HepG2 (cell line): ENCODE data around the gene ENGASE. TPM values are rescaled to one million over a fixed set of nuclear protein-coding genes. Genes with fewer than 3 reads are reported as not detected.

Experiments used
- ATAC-seq: fragments of 200-7000 bp; cut with Tn5 transposase; 3 replicates; pipeline ENCODE4 v1.9.1; 2020; ENCODE audit warnings: mild to moderate bottlenecking, moderate library complexity
- BruUV-seq: library from RNA; stranded (reverse); fragments of 400-500 nt; replicated peaks from 2 replicates; lab custom pipeline; 2021; lab: Mats Ljungman, UMichigan
- CTCF ChIA-PET: fragments of 300-600 bp; formaldehyde crosslinking; extraction: SDS; loops from one replicate; lab custom pipeline; 2021; ENCODE audit warnings: low total read pairs, inconsistent platforms, low intra/inter-chr PET ratio; lab: Yijun Ruan, JAX
- POLR2A ChIA-PET: fragments of 350-600 bp; sonication (Branson Sonifier 250); formaldehyde crosslinking; loops from one replicate; lab custom pipeline; 2020; ENCODE audit warnings: antibody characterized with exemption, inconsistent platforms; lab: Yijun Ruan, JAX
- DNase-seq: peaks from one replicate; pipeline ENCODE4 v3.0.0-alpha.2; 2015; ENCODE audit warnings: low spot score
- FAIRE-seq: peaks from 3 replicates; lab custom pipeline; 2011; peaks lifted over from hg19 to GRCh38; lab: Jason Lieb, UNC
- H2AFZ ChIP-seq: one replicate; pipeline ENCODE4 v1.6.1; 2011; ENCODE audit warnings: low read length, inconsistent platforms
- H3K27ac ChIP-seq: fragments of 300-600 bp; 3 replicates; pipeline ENCODE4 v1.8.0; 2011; ENCODE audit warnings: mixed run types, mild to moderate bottlenecking, mixed read lengths, low read length, inconsistent platforms; ENCODE audit not compliant: insufficient read depth; ENCODE audit errors: extremely low read length
- H3K27me3 ChIP-seq, 2 experiments: fragments of 200-600 bp in 1 of 2; 2 replicates in 1 of 2; 3 replicates in 1 of 2; pipeline versions ENCODE4 v1.6.0 to v1.8.0; 2011; ENCODE audit warnings: low read length in 2 of 2, mild to moderate bottlenecking in 2 of 2, moderate library complexity in 2 of 2, inconsistent platforms in 1 of 2; ENCODE audit not compliant: insufficient read depth in 2 of 2, control insufficient read depth in 1 of 2
- H3K36me3 ChIP-seq, 2 experiments: fragments of 200-600 bp in 1 of 2; replicated peaks in 1 of 2; 2 replicates in 1 of 2; 3 replicates in 1 of 2; pipeline versions ENCODE4 v1.5.1 to v1.8.0; 2011; ENCODE audit warnings: low read length in 2 of 2, inconsistent platforms in 1 of 2; ENCODE audit not compliant: insufficient read depth in 2 of 2, control insufficient read depth in 1 of 2
- H3K4me1 ChIP-seq: 2 replicates; pipeline ENCODE4 v1.5.1; 2012; ENCODE audit warnings: low read length, inconsistent platforms; ENCODE audit not compliant: insufficient read depth
- H3K4me2 ChIP-seq: 2 replicates; pipeline ENCODE4 v1.6.0; 2011; ENCODE audit warnings: low read depth, low read length, inconsistent platforms
- H3K4me3 ChIP-seq, 3 experiments: fragments of 200-600 bp in 1 of 3; sonication (generic), shearing (Covaris generic) in 1 of 3; replicated peaks in 1 of 3; 2 replicates each; pipeline ENCODE4 v1.5.1; 2011 to 2016; ENCODE audit warnings: low read length in 3 of 3, inconsistent platforms in 2 of 3, low read depth in 2 of 3, mild to moderate bottlenecking in 2 of 3, control low read depth in 1 of 3, mixed read lengths in 1 of 3; ENCODE audit not compliant: insufficient read depth in 1 of 3
- H3K79me2 ChIP-seq: one replicate; pipeline ENCODE4 v1.6.1; 2011; ENCODE audit warnings: low read length, inconsistent platforms; ENCODE audit not compliant: insufficient read depth
- H3K9ac ChIP-seq: 2 replicates; pipeline ENCODE4 v1.6.0; 2011; ENCODE audit warnings: mild to moderate bottlenecking, low read depth, low read length, inconsistent platforms; ENCODE audit not compliant: insufficient read depth
- H3K9me3 ChIP-seq: 2 replicates; pipeline ENCODE4 v1.5.1; 2012; ENCODE audit warnings: mild to moderate bottlenecking, low read length
- H4K20me1 ChIP-seq: 2 replicates; pipeline ENCODE4 v1.6.0; 2011; ENCODE audit warnings: inconsistent platforms, mild to moderate bottlenecking, low read length, moderate library complexity; ENCODE audit not compliant: insufficient read depth
- IKZF4 ChIP-seq: sonication (generic); formaldehyde crosslinking; IDR thresholded peaks from 2 replicates; pipeline ENCODE4 v1.5.1; 2020; ENCODE audit warnings: borderline replicate concordance, mild to moderate bottlenecking, low read depth, missing genetic modification reagents; ENCODE audit errors: not compliant biosample characterization
- RAD51 ChIP-seq: fragments of 450-650 bp; IDR thresholded peaks from 2 replicates; pipeline ENCODE4 v1.6.1; 2016; ENCODE audit warnings: borderline replicate concordance
- SMARCC2 ChIP-seq: fragments of 450-650 bp; IDR thresholded peaks from 2 replicates; pipeline ENCODE4 v1.6.1; 2017; ENCODE audit warnings: antibody characterized with exemption, mild to moderate bottlenecking
- SPEN ChIP-seq: sonication (generic); formaldehyde crosslinking; IDR thresholded peaks from 2 replicates; pipeline ENCODE4 v1.5.1; 2020; ENCODE audit warnings: low read depth, mild to moderate bottlenecking, missing genetic modification reagents
- TP53 ChIP-seq: sonication (generic); formaldehyde crosslinking; conservative IDR thresholded peaks from 2 replicates; pipeline ENCODE4 v1.4.0; 2020; ENCODE audit warnings: missing genetic modification reagents
- ZBTB42 ChIP-seq: sonication (generic); formaldehyde crosslinking; IDR thresholded peaks from 2 replicates; pipeline ENCODE4 v1.5.0; 2020; ENCODE audit warnings: mild to moderate bottlenecking, missing genetic modification reagents
- ZEB1 ChIP-seq: IDR thresholded peaks from 2 replicates; pipeline ENCODE4 v1.6.1; 2012; ENCODE audit warnings: mild to moderate bottlenecking, low read depth, inconsistent platforms; ENCODE audit not compliant: insufficient replicate concordance
- ZKSCAN1 ChIP-seq: fragments of 150-350 bp; IDR thresholded peaks from 2 replicates; pipeline ENCODE4 v1.6.1; 2014; ENCODE audit warnings: low read length
- ZNF260 ChIP-seq: sonication (generic); formaldehyde crosslinking; IDR thresholded peaks from 2 replicates; pipeline ENCODE4 v1.4.0; 2020; ENCODE audit warnings: missing genetic modification reagents, low read depth, mild to moderate bottlenecking, borderline replicate concordance
- ZNF552 ChIP-seq: sonication (generic); formaldehyde crosslinking; IDR thresholded peaks from 2 replicates; pipeline ENCODE4 v1.9.0; 2022; ENCODE audit warnings: missing genetic modification reagents, mild to moderate bottlenecking, borderline replicate concordance
- ZNF619 ChIP-seq: sonication (generic); formaldehyde crosslinking; IDR thresholded peaks from 2 replicates; pipeline ENCODE4 v1.4.0; 2020; ENCODE audit warnings: mild to moderate bottlenecking, missing genetic modification reagents
- ZNF720 ChIP-seq: sonication (generic); formaldehyde crosslinking; IDR thresholded peaks from 2 replicates; pipeline ENCODE4 v1.4.0; 2020; ENCODE audit warnings: missing genetic modification reagents
- WGBS: methylation state at CpG from one replicate; pipeline ENCODE4 v1.1.6; 2017; ENCODE audit warnings: low lambda C conversion rate; 5-methylcytosine and 5-hydroxymethylcytosine counted together
- in situ Hi-C: cut with HindIII; loops from 2 replicates; pipeline ENCODE4 v1.10.0; 2017; ENCODE audit warnings: low pct_unique_long_range_greater_than_20kb; ENCODE audit not compliant: extremely low pct_ligation_motif_present
- intact Hi-C: fragments of 100-400 bp; cut with micrococcal nuclease; formaldehyde crosslinking; loops from one replicate; pipeline ENCODE4 v1.10.0; 2022; ENCODE audit not compliant: unreplicated experiment
- polyA plus RNA-seq, 8 experiments: library from polyadenylated mRNA; depleted of rRNA in 3 of 8; stranded (reverse) in 7 of 8; unstranded in 1 of 8; fragments of >200 nt; fragmentation: Illumina TruSeq in 4 of 8; extraction: Trizol in 4 of 8; gene quantifications; 2 replicates each; pipeline versions ENCODE4 v1.2.1 to v1.2.3, GENCODE V29; 2011 to 2016; ENCODE audit warnings: low read depth in 4 of 8, missing spikeins in 1 of 8, mixed read lengths in 1 of 8; ENCODE audit not compliant: insufficient read depth in 1 of 8
- total RNA-seq, 5 experiments: library from RNA; depleted of rRNA; stranded (reverse); fragments of >200 nt; fragmentation: Illumina TruSeq; extraction: Trizol; gene quantifications; 2 replicates each; pipeline ENCODE4 v1.2.3, GENCODE V29; 2016; ENCODE audit warnings: low read depth in 1 of 5
- TF ChIP-seq, protein P1 (sequence below): sonication (generic); formaldehyde crosslinking; IDR thresholded peaks from 2 replicates; pipeline ENCODE4 v1.5.0; 2020; ENCODE audit warnings: missing genetic modification reagents
- TF ChIP-seq, protein P2 (sequence below): sonication (generic); formaldehyde crosslinking; IDR thresholded peaks from 2 replicates; pipeline ENCODE4 v1.8.0; 2022; ENCODE audit warnings: missing genetic modification reagents, low read depth, mild to moderate bottlenecking, borderline replicate concordance
- TF ChIP-seq, protein P3 (sequence below): sonication (generic); formaldehyde crosslinking; IDR thresholded peaks from 2 replicates; pipeline ENCODE4 v1.4.0; 2020; ENCODE audit warnings: mild to moderate bottlenecking, low read depth, missing genetic modification reagents
- TF ChIP-seq, protein P4 (sequence below): sonication (generic); formaldehyde crosslinking; IDR thresholded peaks from 2 replicates; pipeline ENCODE4 v1.4.0; 2020; ENCODE audit warnings: missing genetic modification reagents

The ENGASE gene
- total and polyA plus RNA-seq, 2 of the 13 experiments (the other 11 are each of a cell fraction or from before 2014, with no cell fraction given): 10.6 to 18.1 TPM

DNA sequence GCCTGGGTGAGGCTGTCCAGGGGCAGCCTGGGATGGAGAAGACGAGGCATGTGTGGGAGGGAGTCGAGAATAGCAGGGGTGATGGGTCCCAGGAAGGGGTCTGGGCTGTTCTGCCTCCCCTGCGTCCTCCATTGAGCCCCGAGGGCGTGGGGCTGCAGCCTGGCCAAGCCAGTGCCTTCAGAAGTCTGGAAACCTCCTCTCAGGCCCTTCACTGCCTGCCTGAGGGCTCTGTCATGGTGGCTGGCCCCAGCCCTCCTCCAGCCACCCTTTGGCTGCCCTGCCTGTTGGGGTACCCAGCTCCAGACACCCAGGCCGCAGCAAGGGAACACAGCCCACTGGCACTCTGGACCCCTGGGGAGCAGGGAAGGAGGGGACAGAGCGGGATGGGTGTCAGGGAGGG is 27.6 kb downstream of the ENGASE start (continued):
- TF ChIP-seq, protein P1, sequence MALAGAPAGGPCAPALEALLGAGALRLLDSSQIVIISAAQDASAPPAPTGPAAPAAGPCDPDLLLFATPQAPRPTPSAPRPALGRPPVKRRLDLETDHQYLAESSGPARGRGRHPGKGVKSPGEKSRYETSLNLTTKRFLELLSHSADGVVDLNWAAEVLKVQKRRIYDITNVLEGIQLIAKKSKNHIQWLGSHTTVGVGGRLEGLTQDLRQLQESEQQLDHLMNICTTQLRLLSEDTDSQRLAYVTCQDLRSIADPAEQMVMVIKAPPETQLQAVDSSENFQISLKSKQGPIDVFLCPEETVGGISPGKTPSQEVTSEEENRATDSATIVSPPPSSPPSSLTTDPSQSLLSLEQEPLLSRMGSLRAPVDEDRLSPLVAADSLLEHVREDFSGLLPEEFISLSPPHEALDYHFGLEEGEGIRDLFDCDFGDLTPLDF: no peak

DNA sequence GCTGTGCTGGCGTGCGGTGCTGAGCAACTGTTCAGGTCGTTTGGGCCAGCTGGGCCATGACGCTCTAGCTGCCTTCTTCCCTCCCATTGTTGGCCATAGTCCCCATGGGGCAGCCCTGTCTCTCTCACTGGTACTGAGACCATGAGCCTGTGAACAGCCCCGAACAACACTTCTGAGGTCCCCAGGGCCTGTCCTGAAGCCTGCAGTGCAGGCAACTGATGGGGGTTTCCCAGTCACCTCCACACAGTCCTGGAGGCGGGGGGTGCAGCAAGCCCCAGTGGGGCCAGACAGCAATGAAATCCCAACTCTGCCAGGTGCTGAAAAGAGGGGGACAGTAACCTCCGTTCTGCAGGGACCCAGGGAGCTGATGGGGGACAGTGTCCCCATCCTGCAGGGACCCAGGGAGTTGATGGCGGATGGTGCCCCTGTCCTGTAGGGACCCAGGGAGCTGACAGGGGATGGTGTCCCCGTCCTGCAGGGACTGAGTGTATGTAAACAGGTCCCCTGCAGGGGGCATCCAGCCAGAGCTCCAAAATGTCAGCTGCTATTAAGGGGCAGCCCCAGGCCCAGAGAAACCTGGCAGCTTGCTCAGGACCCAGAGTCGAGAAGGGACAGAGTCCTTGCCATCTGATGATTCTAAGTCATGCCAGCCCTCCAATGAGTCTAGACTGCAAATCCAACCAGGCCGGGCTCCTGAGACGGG is 30.4 kb downstream of the ENGASE start:
- ChIA-PET CTCF (no interaction called here), POLR2A (no interaction called here)
- Histone ChIP-seq H3K27ac (no peak overlapping the region), H2AFZ (no peak overlapping the region), H3K4me2 (no peak overlapping the region), H3K4me1 (no peaks in the 10 kb centered on the region), H4K20me1 (peaks cover 7% of the 10 kb centered on the region; the same call in 1 of the 2 replicates), H3K79me2 (no peaks in the 10 kb centered on the region), H3K4me3 (no peak overlapping the region), H3K27me3 (peaks cover 58 to 99% of the 10 kb centered on the region in 2 experiments), H3K9ac (no peak overlapping the region), H3K9me3 (no peaks in the 10 kb centered on the region), H3K36me3 (no peaks in the 10 kb centered on the region)
- in situ Hi-C loops: no loop called here
- 17% methylated on average over 8 of the region's 12 CpGs for WGBS
- FAIRE-seq (no peak), ATAC-seq (no peak), DNase-seq (no peak)
- intact Hi-C loops: no loop called here
- BruUV-seq: no TSS peak
- TF ChIP-seq ZNF552 (CRISPR knock-in tag) (no peak), ZNF260 (no peak), SMARCC2 (no peak), ZBTB42 (no peak), ZEB1 (no peak), TP53 (CRISPR knock-in tag) (no peak), ZNF720 (no peak), IKZF4 (no peak), ZKSCAN1 (no peak), RAD51 (no peak), SPEN (CRISPR knock-in tag) (no peak), ZNF619 (CRISPR knock-in tag) (no peak)
- TF ChIP-seq, protein P2, sequence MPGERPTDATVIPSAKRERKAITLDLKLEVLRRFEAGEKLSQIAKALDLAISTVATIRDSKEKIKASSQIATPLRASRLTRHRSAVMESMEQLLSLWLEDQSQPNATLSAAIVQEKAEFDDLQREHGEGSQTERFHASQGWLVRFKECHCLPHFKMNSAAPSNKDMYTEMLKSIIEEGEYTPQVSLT (CRISPR knock-in tag): no peak
- TF ChIP-seq, protein P3, sequence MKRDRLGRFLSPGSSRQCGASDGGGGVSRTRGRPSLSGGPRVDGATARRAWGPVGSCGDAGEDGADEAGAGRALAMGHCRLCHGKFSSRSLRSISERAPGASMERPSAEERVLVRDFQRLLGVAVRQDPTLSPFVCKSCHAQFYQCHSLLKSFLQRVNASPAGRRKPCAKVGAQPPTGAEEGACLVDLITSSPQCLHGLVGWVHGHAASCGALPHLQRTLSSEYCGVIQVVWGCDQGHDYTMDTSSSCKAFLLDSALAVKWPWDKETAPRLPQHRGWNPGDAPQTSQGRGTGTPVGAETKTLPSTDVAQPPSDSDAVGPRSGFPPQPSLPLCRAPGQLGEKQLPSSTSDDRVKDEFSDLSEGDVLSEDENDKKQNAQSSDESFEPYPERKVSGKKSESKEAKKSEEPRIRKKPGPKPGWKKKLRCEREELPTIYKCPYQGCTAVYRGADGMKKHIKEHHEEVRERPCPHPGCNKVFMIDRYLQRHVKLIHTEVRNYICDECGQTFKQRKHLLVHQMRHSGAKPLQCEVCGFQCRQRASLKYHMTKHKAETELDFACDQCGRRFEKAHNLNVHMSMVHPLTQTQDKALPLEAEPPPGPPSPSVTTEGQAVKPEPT (CRISPR knock-in tag): no peak
- TF ChIP-seq, protein P4, sequence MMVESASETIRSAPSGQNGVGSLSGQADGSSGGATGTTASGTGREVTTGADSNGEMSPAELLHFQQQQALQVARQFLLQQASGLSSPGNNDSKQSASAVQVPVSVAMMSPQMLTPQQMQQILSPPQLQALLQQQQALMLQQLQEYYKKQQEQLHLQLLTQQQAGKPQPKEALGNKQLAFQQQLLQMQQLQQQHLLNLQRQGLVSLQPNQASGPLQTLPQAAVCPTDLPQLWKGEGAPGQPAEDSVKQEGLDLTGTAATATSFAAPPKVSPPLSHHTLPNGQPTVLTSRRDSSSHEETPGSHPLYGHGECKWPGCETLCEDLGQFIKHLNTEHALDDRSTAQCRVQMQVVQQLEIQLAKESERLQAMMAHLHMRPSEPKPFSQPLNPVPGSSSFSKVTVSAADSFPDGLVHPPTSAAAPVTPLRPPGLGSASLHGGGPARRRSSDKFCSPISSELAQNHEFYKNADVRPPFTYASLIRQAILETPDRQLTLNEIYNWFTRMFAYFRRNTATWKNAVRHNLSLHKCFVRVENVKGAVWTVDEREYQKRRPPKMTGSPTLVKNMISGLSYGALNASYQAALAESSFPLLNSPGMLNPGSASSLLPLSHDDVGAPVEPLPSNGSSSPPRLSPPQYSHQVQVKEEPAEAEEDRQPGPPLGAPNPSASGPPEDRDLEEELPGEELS: no peak
